NOMO-1 treated with dmso at 0.1 percent for 144 hours (cell line): Measurements from ENCODE around the gene PGAM2.

Experiments
- DNase-seq: peaks from one replicate; lab custom pipeline; 2025; ENCODE audit not compliant: unreplicated experiment; lab: John Stamatoyannopoulos, UW

Gene PGAM2

GRCh38 chr7:44067064-44067951 lies 1.9 kb upstream of the PGAM2 start:
- DNase-seq: no peak

DNA sequence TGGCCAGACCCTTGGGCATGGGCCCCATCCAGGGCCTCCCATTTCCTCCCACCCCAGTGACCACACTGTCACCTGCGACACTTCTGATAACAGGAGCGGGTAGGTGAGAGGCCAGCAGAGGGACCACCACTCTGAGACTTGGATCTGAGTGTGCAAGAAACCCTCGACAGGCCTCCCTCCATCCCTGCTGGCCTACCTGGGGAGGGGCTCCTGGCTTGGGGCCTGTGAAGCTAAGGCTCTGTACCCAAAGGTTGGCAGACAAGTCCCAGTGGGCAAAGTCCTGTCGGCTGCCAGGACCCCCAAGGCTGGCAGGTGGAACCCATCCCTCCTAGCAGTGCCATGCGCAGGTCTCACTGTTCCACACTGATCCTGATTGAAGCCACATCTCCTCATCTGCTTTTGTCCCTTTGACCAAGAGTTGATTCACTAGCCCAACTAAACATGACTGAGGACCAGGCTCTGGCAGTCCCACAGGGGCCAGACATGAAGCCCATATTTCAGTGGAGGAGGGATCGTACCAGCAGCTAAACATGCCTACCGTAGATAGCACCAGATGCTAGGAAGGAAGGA lies 1.2 kb upstream of the PGAM2 start:
- DNase-seq: no peak

GRCh38 chr7:44066111-44066460 lies 719 bp upstream of the PGAM2 start:
- no peak for DNase-seq

DNA sequence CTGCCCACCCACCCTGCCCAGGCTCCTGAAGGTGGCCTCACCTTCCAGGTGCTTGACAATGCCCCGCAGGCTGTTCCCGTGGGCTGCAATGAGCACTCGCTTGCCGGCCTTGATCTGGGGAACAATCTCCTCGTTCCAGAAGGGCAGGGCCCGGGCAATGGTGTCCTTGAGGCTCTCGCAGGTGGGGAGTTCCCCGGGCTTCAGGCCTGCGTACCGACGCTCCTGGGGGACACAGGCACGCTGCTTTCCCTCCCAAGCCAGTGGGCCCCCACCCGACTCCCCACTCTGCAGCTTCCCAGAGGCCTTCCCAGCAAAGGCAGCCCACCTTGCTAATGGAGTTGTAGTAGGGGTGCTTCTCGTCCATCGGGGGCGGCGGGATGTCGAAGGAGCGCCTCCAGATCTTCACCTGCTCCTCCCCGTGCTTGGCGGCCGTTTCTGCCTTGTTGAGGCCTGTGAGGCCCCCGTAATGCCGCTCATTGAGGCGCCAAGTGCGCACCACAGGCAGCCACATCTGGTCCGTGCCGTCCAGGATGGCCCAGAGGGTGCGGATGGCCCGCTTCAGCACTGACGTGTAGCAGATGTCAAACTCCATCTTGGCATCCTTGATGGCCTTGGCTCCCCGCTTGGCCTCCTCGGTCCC lies 456 bp downstream of the PGAM2 start:
- DNase-seq: no peak

- DNase-seq: no peak
Measured at GRCh38 chr7:44063894-44064651, 1.3 kb downstream of the PGAM2 start.

DNA sequence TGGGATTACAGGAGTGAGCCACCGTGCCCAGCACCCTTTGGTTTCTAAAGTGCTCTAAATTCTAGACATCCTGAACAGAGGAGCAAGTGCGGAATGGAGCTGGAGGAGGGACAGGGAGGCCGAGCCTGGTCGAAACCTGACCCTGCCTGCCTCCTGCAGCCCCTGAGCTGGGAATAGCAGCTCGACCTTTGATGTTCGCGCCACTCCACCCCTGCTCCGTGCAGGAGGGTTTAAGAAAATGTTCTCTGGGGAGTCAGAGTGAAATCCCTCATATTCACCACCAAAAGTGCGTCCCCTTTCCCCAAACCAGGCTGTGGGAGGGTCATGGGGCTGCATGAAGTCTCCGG lies 1.8 kb downstream of the PGAM2 start:
- no peak for DNase-seq

DNA sequence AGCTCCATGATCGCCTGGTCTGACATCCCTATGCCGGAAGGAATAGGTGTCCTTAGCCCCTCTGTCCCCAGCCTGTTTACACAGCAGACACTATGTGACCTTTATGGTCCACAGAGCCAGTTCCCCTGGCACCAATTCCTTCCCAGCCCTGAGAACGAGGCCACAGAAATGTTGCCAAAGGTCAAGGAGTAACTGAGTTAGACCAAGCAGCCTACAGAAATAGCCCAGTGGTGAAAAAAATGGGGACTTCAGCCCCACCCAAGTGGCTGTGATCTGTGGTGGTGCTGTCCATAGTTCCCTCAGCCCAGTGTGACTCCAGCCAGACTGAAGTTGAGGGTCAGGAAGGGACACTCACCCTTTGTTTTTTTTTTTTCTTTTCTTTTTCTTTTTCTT lies 2.5 kb downstream of the PGAM2 start:
- no peak for DNase-seq

GRCh38 chr7:44062180-44062902 lies 3.0 kb downstream of the PGAM2 start:
- DNase-seq: no peak

DNA sequence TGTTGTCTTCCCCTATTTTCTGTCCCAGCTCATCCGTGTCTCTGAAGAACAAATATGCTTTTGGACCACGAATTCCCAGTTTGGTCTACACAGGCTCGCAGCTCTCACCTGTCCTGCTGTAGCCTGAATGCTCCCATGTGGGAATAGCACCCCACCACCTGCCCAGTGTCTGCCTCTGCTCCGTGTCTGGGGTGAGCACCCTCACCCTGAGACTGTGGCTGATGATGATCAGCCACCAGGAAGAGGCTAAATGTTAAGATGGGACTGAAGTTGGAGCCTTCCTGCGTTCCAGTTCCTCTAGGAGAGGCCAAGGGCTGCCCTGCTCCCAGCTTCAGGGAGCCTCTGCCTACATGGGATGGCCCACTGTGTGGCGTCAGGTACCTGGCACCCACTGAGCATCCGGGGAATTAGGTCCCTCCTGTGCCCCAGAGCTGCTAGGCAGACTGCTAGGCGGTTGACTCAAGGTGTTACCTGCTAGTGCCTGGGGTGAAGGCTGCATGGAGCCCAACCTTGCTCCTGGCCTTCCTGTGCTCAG lies 3.7 kb downstream of the PGAM2 start:
- DNase-seq: no peak

DNA sequence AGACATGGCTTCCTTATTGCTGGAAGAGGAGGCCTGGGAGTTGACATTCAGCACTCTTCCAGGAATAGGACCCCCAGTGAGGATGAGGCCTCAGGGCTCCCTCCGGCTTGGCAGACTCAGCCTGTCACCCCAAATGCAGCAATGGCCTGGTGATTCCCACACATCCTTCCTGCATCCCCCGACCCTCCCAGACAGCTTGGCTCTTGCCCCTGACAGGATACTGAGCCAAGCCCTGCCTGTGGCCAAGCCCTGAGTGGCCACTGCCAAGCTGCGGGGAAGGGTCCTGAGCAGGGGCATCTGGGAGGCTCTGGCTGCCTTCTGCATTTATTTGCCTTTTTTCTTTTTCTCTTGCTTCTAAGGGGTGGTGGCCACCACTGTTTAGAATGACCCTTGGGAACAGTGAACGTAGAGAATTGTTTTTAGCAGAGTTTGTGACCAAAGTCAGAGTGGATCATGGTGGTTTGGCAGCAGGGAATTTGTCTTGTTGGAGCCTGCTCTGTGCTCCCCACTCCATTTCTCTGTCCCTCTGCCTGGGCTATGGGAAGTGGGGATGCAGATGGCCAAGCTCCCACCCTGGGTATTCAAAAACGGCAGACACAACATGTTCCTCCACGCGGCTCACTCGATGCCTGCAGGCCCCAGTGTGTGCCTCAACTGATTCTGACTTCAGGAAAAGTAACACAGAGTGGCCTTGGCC lies 4.3 kb downstream of the PGAM2 start:
- no peak for DNase-seq

GRCh38 chr7:44060091-44060947 lies 5.0 kb downstream of the PGAM2 start:
- no peak for DNase-seq

GRCh38 chr7:44059219-44060090 lies 5.9 kb downstream of the PGAM2 start:
- DNase-seq: no peak

GRCh38 chr7:44058759-44059218 lies 6.6 kb downstream of the PGAM2 start:
- no peak for DNase-seq

DNA sequence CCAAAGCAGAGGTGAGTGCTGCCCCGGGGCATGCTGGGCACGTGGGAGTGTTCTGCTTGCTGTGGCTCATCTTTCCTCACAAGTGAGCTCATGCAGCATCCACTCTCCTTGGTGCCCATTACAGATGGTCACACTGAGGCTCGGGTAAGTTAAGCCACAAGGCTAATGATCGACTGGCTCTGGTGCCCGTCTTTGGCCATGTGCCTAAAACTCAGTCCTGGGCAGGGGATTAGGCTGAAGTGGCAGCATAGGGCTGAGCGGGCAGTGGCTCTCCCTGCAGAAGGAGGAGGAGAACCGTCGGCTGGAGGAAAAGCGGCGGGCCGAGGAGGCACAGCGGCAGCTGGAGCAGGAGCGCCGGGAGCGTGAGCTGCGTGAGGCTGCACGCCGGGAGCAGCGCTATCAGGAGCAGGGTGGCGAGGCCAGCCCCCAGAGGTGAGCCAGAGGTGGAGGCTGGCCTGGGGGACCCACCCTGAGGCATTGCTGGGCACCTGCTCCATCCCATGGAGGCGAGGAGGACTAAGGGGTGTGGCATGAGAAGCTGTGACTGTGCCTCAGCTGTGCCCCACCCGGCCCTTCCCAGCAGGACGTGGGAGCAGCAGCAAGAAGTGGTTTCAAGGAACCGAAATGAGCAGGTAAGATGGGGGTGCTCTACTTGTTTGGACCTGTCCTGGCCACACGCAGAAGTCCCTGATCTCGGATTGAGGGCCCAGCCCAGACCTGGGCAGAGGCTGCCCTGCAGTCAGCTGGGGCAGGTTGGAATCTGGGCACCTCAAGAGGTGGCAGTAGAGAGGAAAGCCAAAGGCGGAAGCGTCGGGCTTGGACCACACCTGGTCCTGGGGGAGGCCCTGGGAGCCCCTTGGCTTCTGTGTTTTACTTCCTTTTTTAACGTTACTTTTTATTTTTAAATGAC lies 7.3 kb downstream of the PGAM2 start:
- no peak for DNase-seq

DNA sequence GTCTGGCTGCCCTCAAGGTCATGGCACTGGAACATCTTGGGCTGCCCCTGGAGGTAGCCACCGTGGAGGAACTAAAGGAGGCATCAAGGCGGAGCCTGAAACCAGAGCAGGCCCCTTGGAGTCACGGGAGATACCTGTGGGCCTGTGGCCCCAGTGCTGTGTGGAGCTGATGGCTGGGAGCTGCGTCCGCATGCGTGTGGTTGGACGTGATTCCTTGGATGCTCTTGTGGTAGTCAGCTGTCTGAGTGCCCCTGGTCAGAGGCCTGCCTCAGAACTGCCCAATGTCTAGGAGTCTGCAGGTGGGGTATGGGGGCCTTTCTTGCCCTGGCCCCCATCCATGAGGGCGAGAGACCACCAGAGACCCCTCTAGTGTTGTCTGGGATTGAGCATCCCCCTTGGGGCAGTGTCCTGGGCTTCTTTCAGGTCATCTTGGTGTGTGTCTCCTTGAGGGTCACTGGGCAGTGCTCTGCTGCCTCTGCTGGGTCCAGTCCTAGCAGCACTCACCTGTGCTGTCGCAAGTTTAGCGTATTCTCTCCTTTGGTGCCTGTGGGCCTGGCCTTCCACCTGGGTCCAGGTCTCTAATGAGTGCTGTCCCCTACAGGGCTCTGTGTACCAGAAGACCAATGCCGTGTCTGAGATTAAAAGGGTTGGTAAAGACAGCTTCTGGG lies 8.1 kb downstream of the PGAM2 start:
- no peak for DNase-seq

DNA sequence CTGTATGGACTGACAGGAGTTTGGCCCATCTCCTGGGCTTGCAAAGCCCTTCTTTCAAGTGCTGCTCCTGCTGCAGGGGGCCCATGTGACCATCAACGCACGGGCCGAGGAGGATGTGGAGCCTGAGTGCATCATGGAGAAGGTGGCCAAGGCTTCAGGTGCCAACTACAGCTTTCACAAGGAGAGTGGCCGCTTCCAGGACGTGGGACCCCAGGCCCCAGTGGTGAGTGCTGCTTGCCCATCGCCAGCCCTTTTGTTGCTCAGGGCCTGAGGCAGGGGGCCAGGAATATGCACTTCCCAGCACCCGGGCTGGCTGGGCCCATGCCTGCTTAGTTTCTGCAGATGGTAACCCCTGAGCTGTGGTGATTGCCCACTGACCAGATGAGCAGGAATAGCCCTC lies 8.7 kb downstream of the PGAM2 start:
- DNase-seq: no peak
